HCEC 1CT (cell line): ENCODE data around the gene PRKAG2.

Experiments used
- DNase-seq: peaks from one replicate; pipeline ENCODE4 v3.0.0-alpha.2; 2017

Gene PRKAG2

DNA sequence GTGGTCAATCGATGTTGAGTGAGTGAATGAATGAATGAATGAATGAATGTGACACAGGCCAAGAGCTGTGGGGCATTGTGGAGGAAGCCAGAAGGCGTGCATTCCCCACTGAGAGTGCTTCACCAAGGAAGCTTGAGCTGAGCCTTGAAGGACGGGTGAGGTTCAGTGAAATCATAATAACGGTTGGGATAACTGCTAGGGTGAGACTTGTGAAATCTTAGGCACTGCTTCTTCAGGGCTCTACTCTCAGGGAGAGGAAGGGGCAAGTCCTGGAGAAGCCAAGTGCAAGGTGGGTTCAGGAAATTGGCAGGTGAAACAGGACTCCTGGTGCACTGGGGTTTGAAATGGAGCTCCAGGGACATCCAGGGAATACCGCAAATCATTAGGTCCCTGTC lies 23.7 kb upstream of the PRKAG2 start:
- DNase-seq = no peak

DNA sequence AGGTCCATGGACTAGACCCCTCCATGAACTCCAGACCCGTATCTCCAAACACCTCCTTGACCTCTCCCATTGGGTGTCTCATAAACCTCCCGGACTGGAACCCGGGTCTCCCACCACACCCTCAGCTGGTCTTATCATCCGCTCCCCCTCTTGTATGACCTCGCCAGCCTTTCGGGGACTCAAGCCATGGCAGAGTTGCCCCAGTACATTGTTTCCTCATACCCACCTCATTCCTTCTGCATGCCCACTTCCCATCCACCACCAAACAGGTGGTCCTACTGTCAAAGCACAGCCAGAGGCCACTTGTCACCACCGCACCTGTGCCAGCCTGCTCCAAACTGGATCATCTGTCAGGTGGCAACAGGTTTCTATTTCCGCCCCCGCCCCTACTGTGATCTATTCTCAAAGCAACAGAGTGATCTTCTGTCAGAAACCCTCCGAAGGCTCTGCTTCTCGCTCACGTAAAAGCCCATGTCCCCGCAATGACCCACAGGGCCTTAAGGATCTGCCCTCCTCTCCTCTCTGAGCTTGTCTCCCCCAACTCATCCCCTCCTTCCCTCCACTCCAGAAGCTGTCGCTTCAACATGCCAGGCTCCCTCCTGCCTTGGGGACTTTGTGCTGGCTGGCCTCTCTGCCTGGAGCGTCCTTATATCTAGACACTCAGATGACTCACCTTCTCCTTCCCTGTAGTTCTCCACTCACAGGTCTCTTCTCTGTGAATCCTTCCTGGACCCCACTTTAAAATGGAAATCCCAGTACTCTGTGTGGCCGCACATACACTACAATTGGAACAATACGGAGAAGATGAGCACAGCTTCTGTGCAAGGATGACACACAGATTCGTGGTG lies 22.8 kb upstream of the PRKAG2 start:
- DNase-seq = no peak

DNA sequence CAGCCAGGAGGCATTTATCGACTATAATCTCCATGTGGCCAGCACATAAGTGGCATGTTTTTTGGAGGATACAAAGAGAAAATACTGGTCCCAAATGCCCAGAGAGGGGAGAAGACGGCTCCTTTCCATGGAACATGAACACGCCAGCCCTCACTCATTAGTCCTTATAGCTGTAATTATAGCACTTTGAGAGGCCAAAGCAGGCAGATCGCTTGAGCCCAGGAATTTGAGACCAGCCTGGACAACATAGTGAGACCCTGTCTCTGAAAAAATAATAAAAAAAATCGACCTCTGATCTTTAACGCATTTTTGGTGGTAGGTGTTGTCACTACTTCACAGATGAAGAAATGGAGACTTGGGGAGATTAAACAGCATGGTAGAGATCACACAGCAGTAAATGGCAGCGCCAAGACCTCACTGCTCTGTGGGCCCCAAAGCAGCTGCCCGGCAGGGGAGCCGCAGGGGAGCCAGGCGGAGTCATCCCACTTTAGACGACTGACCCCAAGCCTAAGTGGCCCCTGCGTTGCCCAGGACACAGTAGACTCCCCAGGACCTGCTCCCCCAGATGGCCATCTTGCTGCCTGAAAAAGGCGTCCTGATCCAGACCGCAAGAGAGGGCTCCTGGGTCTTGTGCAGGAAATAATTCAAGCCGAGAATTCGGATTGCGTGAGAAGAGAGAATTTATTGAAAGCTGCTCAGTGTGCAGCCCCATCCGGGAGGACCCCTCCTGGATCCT lies 21.2 kb upstream of the PRKAG2 start:
- DNase-seq = no peak

DNA sequence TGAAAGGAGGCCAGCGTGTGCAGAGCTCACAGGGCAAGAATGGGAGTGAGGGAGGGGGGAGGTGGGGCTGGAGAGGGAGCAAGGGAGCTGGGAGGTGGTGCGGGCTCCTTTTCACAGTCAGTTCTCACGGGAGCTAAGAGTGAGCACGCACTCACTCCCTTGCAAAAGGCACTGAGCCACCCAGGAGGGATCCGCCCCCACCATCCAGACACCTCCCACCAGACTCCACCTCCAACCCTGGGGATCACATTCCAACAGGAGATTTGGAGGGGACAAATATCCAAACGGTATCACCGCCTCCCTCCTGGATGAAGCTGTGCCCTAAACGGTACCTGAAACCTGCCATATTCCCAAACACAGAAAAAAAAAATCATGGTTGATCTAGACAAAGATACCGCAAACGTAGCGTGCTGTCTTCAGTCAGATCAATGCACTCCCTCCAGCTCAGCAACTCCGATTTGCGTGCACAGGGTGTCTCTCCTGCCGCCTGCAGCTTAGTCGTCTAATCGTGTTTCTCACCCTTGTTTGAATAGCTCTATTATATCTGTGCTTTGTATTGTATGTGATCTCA lies 20.3 kb upstream of the PRKAG2 start:
- no peak for DNase-seq

DNA sequence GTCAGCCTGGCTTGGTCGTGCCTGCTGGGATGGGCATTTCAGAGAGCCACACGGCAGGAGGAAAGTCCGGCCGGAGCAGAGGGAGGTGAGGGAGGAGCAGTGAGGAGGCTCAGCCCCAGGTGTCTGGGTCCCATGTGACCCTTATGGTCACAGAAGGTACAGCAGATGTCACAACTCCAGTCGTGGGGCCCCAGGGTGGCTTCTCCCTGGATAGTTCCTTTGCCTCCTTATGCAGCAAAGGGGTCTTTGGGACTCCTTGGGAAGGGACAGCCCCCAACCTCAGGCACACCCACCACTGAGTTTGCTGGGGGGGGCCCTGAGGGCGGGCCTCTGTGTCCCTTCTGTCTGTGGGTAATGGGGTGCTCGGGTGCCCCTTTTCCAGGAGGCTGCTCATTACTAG lies 19.6 kb upstream of the PRKAG2 start:
- no peak for DNase-seq

DNA sequence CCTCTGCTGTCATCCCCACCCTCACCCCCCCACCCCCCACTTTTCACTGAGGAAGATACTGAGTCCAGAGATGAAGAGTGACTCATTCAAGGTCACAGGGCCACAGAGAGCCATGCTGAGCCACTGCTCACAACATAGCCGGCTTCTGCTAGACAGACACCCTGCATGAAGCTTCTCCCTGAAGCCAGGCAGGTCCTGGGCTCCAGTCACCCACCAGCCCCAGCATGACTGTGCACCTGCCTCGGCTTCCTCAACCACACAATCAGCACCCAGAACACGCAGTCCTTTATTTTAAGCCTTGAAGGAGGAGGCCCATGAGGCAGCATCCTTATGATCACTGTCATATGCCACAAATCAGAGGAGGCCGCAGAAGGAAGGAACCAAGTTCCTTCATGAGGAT lies 19.2 kb upstream of the PRKAG2 start:
- DNase-seq = no peak

DNA sequence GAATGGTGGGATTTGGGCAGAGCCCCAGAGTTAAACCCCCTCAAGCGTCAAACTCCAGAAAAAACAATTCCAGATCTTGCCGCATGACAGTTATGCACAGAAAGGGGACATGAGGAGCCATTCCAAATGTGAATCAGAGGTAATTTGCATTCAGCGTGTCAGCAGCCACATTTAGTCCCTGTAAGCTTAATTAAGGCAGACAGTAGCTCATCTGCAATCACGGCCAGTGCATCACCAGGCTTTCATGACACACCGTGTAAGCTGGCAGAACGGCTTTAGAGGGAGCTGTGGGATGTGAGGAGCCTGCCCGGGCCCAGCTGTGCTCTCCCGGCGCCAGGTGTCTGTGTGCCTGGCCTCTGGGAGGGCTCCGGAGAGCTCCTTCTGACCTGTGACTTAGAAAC lies 18.7 kb upstream of the PRKAG2 start:
- DNase-seq = no peak

DNA sequence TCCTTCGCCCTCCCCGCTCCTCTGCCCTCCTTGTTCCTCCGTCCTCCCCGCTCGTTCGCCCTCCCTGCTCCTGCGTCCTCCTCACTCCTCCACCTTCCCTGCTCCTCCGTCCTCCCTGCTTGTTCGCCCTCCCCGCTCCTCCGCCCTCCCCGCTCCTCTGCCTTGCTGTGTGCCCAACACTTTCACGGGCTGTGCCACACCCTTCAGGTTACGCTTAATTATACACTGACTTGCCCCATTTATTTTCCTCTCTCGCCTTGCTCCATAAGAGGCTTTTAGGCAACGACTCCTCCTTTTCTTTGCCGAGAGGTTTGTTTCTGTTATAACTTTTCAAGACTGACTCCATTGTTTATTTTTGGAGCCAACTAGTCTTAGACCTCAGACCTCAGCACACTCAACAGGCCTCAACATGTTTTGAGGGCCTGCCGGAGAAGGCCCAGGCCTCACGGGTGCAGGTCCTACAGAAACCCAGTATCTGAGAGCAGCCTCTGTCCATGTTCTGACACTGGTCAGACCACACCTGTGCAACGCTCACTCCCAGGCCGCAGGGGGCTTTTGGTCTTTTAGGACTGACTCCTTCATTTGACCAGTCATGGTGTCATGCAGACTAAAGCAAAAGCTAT lies 18.2 kb upstream of the PRKAG2 start:
- DNase-seq = no peak

DNA sequence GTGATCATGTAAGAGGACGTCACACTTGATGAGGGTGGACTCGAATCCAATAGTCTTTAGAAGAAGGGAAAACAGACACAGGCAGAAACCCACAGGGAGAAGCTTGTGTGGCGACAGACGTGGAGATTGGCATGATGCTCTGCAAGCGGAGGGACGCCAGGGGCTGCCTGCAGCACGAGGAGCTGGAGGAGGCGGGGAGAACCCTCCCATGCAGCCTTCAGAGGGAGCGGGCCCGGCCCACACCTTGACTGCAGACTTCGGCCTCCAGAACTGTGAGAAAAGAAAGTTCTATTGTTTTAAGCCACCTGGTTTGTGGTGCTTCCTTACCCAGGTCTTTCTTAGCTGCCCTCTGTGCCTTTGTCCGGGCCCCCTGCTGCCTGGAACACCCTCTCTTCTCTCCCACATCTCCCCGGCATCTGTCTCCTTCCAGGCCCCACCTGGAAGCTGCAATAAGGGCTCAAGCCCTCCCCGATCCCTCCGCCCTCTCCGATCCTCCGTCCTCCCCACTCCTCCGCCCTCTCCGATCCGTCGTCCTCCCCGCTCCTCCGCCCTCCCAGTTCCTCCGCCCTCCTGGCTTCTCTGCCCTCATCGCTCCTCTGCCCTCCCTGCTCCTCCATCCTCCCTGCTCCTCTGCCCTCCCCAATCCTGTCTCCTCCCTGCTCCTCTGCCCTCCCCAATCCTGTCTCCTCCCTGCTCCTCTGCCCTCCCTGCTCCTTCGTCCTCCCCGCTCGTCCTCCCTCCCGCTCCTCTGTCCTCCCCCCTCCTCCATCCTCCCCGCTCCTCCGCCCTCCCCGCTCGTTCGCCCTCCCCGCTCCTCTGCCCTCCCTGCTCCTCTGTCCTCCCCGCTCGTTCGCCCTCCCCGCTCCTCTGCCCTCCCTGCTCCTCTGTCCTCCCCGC lies 17.4 kb upstream of the PRKAG2 start:
- no peak for DNase-seq

DNA sequence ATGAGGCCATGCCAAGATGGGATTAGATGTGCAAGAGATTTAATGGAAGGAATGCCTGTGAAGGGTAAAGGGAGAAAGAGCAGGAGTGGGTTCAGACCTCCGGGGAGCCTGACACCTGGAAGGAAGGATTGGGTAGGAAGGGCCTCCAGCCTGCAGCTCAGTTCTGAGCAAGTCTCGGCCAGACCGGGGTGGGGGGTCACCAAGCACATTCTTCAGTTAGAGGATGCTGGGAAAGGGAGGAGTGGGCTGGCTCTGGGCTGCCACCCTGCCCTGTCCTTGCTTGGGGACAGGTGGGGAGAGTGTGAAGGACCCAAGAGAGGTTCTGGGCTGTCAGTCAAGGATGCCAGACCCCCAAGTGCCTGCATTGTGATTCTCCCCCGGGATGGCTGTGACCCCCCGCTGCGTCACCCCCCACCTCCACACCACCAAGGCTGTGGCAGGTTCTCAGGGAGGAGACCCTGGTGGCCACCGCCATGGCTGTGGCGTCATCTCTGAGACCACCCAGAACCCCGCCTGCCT lies 16.5 kb upstream of the PRKAG2 start:
- no peak for DNase-seq

DNA sequence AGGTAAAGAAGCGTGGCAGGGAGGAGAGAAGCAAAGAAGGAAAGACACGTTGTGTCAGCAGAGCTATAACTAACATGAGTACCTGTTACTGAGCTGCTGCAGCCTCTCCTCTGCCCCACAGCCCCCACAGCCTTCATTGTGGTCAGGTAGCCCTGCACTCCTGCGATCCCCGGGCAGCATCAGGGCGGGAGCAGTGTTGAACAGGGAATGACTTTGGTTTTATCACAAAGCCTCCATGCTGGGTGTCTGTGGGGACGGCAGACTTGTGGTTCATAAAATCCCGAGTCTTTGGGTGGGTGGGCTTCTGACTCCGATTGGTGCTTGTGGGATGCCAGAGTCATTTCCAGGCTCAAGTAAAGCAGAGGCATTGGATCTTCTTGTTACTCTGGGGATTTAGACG lies 14.8 kb upstream of the PRKAG2 start:
- no peak for DNase-seq

DNA sequence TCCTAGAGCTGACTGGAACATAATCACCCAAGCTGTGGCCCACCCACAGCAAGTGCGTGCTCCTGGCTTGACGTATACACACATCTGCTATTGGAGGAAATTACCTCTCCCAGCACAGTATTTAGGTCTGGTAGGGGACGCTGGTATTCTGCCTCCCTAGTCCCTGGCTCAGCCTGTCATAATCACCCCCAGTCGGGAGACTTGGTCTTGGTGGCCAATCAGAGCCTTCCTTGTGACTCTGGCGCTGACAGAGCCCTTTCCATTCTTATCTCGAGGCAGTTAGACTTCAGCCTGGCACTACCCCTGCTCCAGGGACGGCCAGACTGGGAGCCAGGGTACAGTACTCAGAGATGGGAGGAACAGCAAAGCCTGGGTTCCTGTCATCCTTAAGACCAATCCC lies 14.3 kb upstream of the PRKAG2 start:
- no peak for DNase-seq

DNA sequence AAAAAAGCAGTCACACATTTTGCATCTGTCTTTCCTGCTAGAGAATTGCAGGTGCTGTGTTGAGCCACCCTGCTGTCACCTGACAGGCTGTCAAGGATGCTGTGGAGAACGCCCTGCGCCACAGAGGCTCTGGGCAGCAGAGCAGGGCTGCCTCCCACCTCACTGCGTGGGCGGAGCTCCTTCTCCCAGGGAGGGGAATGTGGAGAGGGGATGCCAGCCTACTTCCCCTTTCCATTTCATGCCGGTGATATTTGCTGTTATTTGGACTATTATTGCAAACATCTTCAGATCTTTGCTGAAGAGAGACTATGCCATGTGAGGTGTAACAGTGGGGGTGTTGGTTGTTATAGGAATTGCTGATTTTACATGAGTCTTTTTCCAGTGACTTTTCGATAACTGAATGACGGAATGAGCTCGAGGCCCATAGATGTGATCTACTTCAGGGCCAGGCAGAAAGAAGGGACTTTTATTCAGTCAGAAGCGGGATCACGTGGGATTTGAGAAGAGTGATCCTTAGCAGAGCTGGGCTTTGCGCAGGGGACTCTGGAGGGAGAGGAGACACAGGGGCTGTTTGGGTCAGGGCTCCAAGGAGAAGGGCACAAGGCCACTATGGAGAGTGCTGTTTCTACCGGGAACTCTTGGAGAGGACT lies 13.6 kb upstream of the PRKAG2 start:
- DNase-seq = no peak

DNA sequence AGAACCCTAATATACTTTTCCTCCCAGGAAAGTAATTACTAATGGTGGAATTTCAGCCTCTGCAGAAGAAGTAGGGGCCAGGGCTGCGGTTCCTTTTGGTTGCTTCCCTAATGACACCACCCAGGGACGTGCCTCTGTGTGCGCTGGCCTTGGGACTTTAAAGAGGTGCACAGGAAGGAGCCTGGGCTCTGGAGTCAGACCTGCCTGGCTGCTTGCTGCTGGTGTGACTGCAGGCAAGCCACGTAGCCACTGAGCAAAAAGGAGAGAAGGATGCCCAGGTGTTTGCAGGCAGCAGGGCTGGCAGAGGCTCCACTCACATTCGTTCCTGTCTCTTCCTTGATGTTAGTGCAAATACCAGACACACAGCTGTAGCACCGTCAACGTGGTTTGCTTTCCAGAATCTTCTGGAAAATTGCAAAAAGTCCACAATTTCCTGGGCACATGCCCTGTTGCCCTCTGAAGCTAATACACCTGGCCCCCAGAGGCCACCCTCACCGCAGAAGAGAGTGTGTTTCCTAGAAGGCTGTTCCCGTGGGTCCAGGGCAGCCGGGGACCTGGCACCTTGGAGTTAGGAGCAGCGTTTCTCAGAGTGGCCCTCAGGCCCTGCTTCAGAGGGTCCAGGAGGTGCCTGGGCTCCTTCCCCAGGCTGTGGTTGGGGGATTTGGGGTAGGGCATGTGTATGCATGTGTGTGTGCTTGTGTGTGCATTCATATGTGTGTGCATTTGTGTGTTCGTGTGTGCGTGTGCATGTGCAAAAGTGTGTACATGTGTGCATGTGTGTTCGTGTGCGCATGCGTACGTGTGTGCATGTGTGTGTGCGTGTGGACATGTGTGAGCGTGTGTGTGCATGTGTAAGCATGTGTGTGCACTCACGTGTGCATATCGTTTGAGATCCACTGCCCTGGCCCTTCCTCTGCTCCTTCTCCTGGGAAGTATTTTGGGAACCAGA lies 12.8 kb upstream of the PRKAG2 start:
- no peak for DNase-seq

DNA sequence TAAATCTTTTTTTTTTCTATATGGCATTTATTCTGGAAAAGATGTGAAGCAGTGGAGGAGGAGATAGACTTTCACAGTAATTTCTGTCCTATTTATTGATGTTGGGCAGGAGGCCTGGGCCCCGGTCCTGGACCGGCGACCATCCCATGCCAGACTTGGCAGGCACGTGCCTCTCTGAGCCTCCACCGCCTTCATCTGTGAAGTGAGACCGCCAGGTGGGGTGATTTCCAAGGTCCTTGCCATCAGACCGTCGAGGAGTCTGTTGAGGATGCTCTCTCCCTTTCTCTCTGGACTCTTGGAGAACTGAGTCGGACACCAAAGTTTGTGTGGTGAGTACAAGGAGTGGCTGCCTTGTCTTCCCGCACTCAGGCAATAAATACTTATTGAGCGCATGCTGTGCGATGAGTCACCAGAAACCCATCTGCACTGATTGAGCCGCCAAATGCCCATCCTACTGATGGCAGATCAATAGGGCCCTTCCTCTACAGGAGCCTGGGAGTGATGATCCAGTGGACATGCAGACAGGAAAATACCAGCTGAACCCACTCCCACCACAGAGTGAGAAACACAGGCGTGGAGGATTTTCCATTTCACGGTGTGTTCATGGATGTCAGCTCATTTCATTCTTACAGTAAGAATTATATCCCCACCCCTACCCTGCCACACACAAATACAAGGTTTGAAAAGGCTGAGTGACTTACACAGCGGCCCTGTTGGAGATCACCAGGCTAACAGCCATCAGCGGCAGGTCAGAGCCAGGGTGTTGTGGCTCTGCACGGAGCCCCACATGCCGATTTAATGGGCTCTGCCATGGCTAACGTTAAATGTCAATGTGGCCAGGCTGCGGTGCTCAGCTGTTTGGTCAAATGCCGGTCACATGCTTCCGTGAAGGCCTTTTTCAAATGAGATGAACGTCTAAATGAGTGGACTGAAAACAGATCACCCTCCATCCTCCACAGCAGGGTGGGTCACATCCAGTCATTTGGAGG lies 11.5 kb upstream of the PRKAG2 start:
- no peak for DNase-seq

DNA sequence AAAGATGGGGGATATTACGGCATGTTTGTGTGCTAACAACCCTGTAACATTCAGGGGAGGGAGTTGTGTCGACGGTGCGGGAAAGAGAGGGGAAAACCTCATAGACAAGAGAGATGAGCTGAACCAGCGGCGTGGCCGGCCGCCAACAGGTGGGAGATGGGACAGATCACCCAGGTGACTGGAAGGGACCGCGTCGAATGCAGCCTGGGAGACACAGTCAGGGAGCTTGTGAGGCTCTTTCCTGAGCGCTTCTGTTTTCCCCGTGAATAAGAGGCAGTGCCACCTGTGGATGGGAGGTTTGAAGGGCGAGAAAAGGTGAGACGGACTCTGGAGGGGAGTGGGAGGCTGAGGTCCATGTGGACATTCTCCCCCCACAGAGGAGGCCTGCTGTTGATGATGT lies 9.9 kb upstream of the PRKAG2 start:
- no peak for DNase-seq

DNA sequence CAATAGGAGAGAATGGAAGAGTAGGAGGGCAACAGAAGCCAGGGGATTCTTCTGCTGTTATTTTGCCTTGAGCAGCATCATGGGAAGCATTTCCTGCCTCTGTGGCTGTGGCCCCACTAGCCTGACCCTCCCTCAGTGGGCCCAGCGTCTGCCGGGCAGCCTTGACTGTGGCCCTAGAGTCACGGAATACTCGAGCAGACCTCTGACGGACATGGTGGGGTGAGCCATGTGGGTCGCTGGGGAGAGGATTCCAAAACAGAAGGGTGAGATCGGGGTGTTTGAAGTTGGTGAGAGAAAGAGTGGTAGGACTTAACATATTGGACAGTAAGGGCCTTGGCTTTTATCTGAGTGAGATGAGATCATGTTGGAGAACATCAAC lies 8.3 kb upstream of the PRKAG2 start:
- no peak for DNase-seq

DNA sequence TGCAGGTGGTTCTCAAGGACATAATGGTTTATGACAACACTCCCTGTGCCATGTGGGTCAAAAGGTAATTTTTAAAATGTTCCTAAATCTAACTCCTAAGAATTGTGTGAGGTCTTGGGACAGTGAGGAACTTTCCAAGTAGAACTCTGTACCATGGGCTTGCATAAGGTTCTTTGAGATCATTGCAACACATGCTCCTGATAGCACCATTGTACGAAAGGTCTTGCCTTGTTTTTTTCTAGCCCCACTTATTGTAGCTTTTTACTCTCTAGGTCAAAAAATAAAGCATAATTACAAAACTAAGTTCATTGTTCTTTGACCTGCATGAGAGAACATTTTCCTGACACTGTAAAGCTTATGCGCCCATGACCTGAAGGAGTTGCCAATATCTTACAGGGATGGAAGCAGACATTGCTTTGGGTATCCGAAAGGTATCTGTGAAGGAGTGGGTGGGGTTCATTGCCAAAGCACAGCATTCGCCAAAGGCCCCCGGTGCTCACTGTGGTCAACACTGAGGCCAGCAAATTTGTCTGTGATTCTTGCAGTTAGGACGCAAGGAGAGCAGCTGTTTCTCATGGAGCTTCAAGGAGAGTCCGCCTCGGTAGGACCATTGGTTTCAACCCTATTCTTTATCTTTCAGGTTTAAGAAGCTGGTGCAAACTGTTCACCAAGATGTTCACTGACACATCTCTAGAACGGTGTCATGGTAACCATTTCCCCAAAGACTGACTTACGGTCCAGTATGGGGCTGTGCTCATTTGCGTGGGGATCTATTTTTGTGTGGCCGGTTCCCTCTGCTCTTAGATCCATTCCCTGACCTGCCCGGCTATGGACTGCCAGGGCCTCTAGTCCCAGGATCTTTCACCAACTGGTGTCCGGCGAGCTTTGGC lies 7.6 kb upstream of the PRKAG2 start:
- DNase-seq = no peak
